GM12878 (cell line): ENCODE measurements around the gene ATP6V0E1. TPM values are rescaled to one million over a fixed set of nuclear protein-coding genes. Genes with fewer than 3 reads are reported as not detected.

Experiments used
- ATAC-seq: fragments of 200-7000 bp; cut with Tn5 transposase; 3 replicates; pipeline ENCODE4 v1.9.1; 2020; ENCODE audit warnings: mild to moderate bottlenecking, moderate library complexity
- BruUV-seq: library from RNA; stranded (reverse); fragments of 400-500 nt; replicated peaks from 2 replicates; lab custom pipeline; 2021; lab: Mats Ljungman, UMichigan
- CTCF ChIA-PET: fragments of 300-600 bp; sonication (Branson Sonifier 250); formaldehyde crosslinking; extraction: SDS; loops from one replicate; lab custom pipeline; 2021; ENCODE audit warnings: inconsistent platforms; lab: Yijun Ruan, JAX
- POLR2A ChIA-PET: fragments of 350-600 bp; formaldehyde crosslinking; extraction: SDS; loops from one replicate; lab custom pipeline; 2021; ENCODE audit warnings: inconsistent platforms; lab: Charles Lee
- RAD21 ChIA-PET: fragments of 300-600 bp; sonication (Branson Sonifier 250); formaldehyde crosslinking; loops from one replicate; lab custom pipeline; 2023; ENCODE audit warnings: antibody characterized with exemption; ENCODE audit not compliant: unreplicated experiment; lab: Charles Lee
- SMC1A ChIA-PET: fragments of 300-600 bp; sonication (Branson Sonifier 250); formaldehyde crosslinking; loops from one replicate; lab custom pipeline; 2023; ENCODE audit not compliant: unreplicated experiment, uncharacterized antibody; lab: Charles Lee
- DNase-seq: peaks from one replicate; pipeline ENCODE4 v3.0.0-alpha.2; 2011; ENCODE audit warnings: low read depth, low spot score
- FAIRE-seq: peaks from 3 replicates; lab custom pipeline; 2011; peaks lifted over from hg19 to GRCh38; lab: Jason Lieb, UNC
- H2AFZ ChIP-seq: 2 replicates; pipeline ENCODE4 v1.6.0; 2011; ENCODE audit warnings: low read depth, low read length, control low read depth; ENCODE audit not compliant: control insufficient read depth
- H3K27ac ChIP-seq: 2 replicates; pipeline ENCODE4 v1.5.1; 2011; ENCODE audit warnings: control low read depth; ENCODE audit not compliant: control insufficient read depth, insufficient read depth
- H3K27me3 ChIP-seq, 2 experiments: replicated peaks in 1 of 2; 2 replicates each; pipeline versions ENCODE4 v1.6.0 to v1.6.1; 2011; ENCODE audit warnings: low read length in 1 of 2; ENCODE audit not compliant: control insufficient read depth in 2 of 2, insufficient read depth in 2 of 2
- H3K36me3 ChIP-seq, 2 experiments: 2 replicates each; pipeline ENCODE4 v1.5.1; 2011; ENCODE audit warnings: low read length in 1 of 2; ENCODE audit not compliant: control insufficient read depth in 2 of 2, insufficient read depth in 2 of 2
- H3K4me1 ChIP-seq: 2 replicates; pipeline ENCODE4 v1.6.1; 2011; ENCODE audit warnings: mild to moderate bottlenecking, low read length, moderate library complexity, mixed read lengths; ENCODE audit not compliant: control insufficient read depth, insufficient read depth
- H3K4me2 ChIP-seq: 2 replicates; pipeline ENCODE4 v1.6.0; 2011; ENCODE audit warnings: control low read depth; ENCODE audit not compliant: control insufficient read depth, insufficient read depth
- H3K4me3 ChIP-seq: fragments of 200-600 bp; sonication (generic); 2 replicates; pipeline ENCODE4 v1.5.1; 2016
- H3K79me2 ChIP-seq: 2 replicates; pipeline ENCODE4 v1.6.0; 2011; ENCODE audit warnings: low read length; ENCODE audit not compliant: control insufficient read depth, insufficient read depth
- H3K9ac ChIP-seq: 2 replicates; pipeline ENCODE4 v1.8.0; 2011; ENCODE audit warnings: low read length, control low read depth, mixed read lengths; ENCODE audit not compliant: control insufficient read depth, insufficient read depth
- H3K9me3 ChIP-seq: replicated peaks from 3 replicates; pipeline ENCODE4 v1.5.1; 2011; ENCODE audit warnings: mild to moderate bottlenecking, low read length; ENCODE audit not compliant: control insufficient read depth, insufficient read depth
- H4K20me1 ChIP-seq: 2 replicates; pipeline ENCODE4 v1.6.0; 2011; ENCODE audit not compliant: control insufficient read depth, insufficient read depth
- ATF7 ChIP-seq: fragments of 450-650 bp; IDR thresholded peaks from 2 replicates; pipeline ENCODE4 v1.6.1; 2016; ENCODE audit warnings: low read depth, mild to moderate bottlenecking
- BCL3 ChIP-seq: IDR thresholded peaks from 2 replicates; pipeline ENCODE4 v1.6.1; 2011; ENCODE audit warnings: borderline replicate concordance, low read depth, mild to moderate bottlenecking, moderate library complexity, low read length; ENCODE audit not compliant: insufficient read depth, poor library complexity, severe bottlenecking
- CBX3 ChIP-seq: fragments of 200-600 bp; sonication (generic); IDR thresholded peaks from 2 replicates; pipeline ENCODE4 v1.6.1; 2016; ENCODE audit warnings: low read depth, borderline replicate concordance
- CHD2 ChIP-seq: IDR thresholded peaks from 2 replicates; pipeline ENCODE4 v1.6.1; 2011; ENCODE audit warnings: low read depth, low read length, improper control_type of control experiment, borderline replicate concordance
- CHD4 ChIP-seq: fragments of 200-600 bp; sonication (generic); IDR thresholded peaks from 2 replicates; pipeline ENCODE4 v1.6.1; 2016; ENCODE audit warnings: mild to moderate bottlenecking
- HDGF ChIP-seq: fragments of 450-650 bp; IDR thresholded peaks from 2 replicates; pipeline ENCODE4 v1.6.1; 2016; ENCODE audit warnings: antibody characterized with exemption
- LARP7 ChIP-seq: fragments of 450-650 bp; IDR thresholded peaks from 2 replicates; pipeline ENCODE4 v1.6.1; 2017; ENCODE audit warnings: mild to moderate bottlenecking
- NRF1 ChIP-seq: conservative IDR thresholded peaks from 2 replicates; pipeline ENCODE4 v1.6.1; 2011; ENCODE audit warnings: mild to moderate bottlenecking, low read depth, low read length, improper control_type of control experiment
- POLR2A ChIP-seq: IDR thresholded peaks from 2 replicates; pipeline ENCODE4 v1.6.1; 2011; ENCODE audit warnings: low read depth, mild to moderate bottlenecking, low read length
- RAD21 ChIP-seq: IDR thresholded peaks from 2 replicates; pipeline ENCODE4 v1.6.1; 2011; ENCODE audit warnings: mild to moderate bottlenecking, low read depth, low read length, moderate library complexity; ENCODE audit not compliant: insufficient read depth
- SRF ChIP-seq, 2 experiments: IDR thresholded peaks; 2 replicates each; pipeline ENCODE4 v1.6.1; 2011; ENCODE audit warnings: low read depth in 2 of 2, low read length in 2 of 2, mild to moderate bottlenecking in 1 of 2, moderate library complexity in 1 of 2
- YBX1 ChIP-seq: fragments of 450-650 bp; IDR thresholded peaks from 2 replicates; pipeline ENCODE4 v1.6.1; 2016; ENCODE audit warnings: antibody characterized with exemption
- YY1 ChIP-seq: IDR thresholded peaks from 2 replicates; pipeline ENCODE4 v1.6.1; 2011; ENCODE audit warnings: low read depth, mild to moderate bottlenecking, low read length
- ZBED1 ChIP-seq: IDR thresholded peaks from 2 replicates; pipeline ENCODE4 v1.6.1; 2016; ENCODE audit warnings: borderline replicate concordance
- ZZZ3 ChIP-seq: IDR thresholded peaks from 2 replicates; pipeline ENCODE4 v1.6.1; 2011; ENCODE audit warnings: low read depth; ENCODE audit not compliant: control insufficient read depth, insufficient read length
- WGBS: methylation state at CpG from one replicate; pipeline ENCODE4 v1.1.6; 2016; ENCODE audit warnings: low lambda C conversion rate; ENCODE audit not compliant: insufficient replicate concordance, insufficient coverage; ENCODE audit errors: missing lambda C conversion rate; 5-methylcytosine and 5-hydroxymethylcytosine counted together
- in situ Hi-C: fragments of 300-500 bp; cut with MboI; formaldehyde crosslinking; loops from 9 replicates; pipeline ENCODE4 v1.14.3; 2018; ENCODE audit warnings: mixed read lengths
- intact Hi-C: fragments of 100-400 bp; cut with micrococcal nuclease; formaldehyde crosslinking; loops from one replicate; pipeline ENCODE4 v1.14.2; 2022; ENCODE audit not compliant: unreplicated experiment
- polyA plus RNA-seq, 11 experiments: library from polyadenylated mRNA; depleted of rRNA in 4 of 11; unstranded in 6 of 11; stranded (reverse) in 5 of 11; fragments of >200 nt; fragmentation: Nextera tagmentation in 4 of 11; fragmentation: Illumina TruSeq in 1 of 11; extraction: Ambion mirVana in 4 of 11; extraction: Trizol in 1 of 11; gene quantifications; 1 replicate in 1 of 11; 2 replicates in 10 of 11; pipeline versions ENCODE4 v1.2.1 to v1.2.3, GENCODE V29; 2011 to 2016; ENCODE audit warnings: inconsistent platforms in 2 of 11, missing spikeins in 2 of 11, low read depth in 1 of 11
- total RNA-seq, 4 experiments: library from RNA; depleted of rRNA in 3 of 4; stranded (reverse); fragments of >200 nt in 3 of 4; fragmentation: Illumina TruSeq in 1 of 4; extraction: Trizol in 1 of 4; gene quantifications; 2 replicates each; pipeline versions ENCODE4 v1.2.1 to v1.2.3, GENCODE V29; 2013 to 2021
- TF ChIP-seq, protein P1 (sequence below), 3 experiments: IDR thresholded peaks in 2 of 3; conservative IDR thresholded peaks in 1 of 3; 2 replicates each; pipeline ENCODE4 v1.5.1; 2011; ENCODE audit warnings: low read depth in 3 of 3, low read length in 3 of 3, mild to moderate bottlenecking in 3 of 3, control low read depth in 2 of 3, moderate library complexity in 2 of 3, inconsistent platforms in 1 of 3, mixed read lengths in 1 of 3; ENCODE audit not compliant: control insufficient read depth in 2 of 3, insufficient read depth in 1 of 3; ENCODE audit errors: extremely low read depth in 1 of 3
- TF ChIP-seq, protein P2 (sequence below): fragments of 450-650 bp; IDR thresholded peaks from 2 replicates; pipeline ENCODE4 v1.6.1; 2017; ENCODE audit warnings: mild to moderate bottlenecking

Gene ATP6V0E1
- total and polyA plus RNA-seq, 10 of the 15 experiments (the other 5 are each of a cell fraction or from before 2014, with no cell fraction given), result 143 to 787 (median 306) TPM

DNA sequence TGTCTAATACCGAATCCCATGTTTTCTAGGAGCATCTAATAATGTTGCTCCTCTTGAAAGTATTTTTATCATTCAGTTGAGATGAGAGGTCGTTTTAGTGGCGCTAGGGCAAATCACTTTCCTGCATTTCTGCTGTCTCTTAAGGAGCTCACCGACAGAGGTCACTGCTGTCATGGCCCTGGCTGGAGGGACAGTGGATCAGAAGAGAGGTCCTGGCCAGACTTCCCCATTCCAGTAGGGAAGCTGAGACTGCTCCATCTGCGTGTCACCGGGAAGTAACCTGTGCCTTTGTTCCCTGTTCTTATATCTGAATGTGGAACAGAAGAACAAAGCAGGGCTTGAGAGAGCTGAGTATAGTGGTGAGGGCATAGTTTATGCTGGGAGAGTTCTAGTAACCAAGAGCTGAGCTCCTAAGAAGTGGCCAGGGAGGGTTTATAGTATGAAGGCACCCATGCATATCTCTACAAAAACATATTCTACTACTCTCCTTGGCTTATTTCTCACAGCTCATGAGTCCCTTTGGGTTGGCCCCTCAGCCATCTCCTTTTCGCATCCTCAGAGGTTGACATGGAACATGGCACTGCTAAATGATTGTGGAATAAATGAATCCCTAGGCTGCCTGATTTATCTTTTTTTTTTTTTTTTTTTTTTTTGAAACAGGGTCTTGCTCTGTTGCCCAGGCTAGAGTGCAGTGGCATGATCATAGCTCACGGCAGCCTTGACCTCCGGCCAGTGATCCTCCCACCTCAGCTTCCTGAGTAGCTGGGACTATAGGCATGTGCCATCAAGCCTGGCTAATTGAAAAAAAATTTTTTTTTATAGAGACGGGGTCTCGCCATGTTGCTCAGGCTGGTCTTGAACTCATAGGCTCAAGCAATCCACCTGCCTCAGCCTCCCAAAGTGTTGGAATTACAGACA lies 27.2 kb downstream of the ATP6V0E1 start:
- ChIA-PET POLR2A (interaction anchor here (0.6 to 3.7 kb wide), 3 partner anchors 24 to 1267 kb away, joined by 3 to 14 read pairs (median 5); no protein-coding TSS in a partner anchor), CTCF (interaction anchor here (0.5 to 1.5 kb wide), 3 partner anchors 26 to 148 kb away, joined by 3 read pairs; no protein-coding TSS in a partner anchor), SMC1A (interaction anchor here (0.6 to 2.0 kb wide), 4 partner anchors 9 to 221 kb away, joined by 3 to 7 read pairs (median 4); no protein-coding TSS in a partner anchor), RAD21 (interaction anchor here (1.0 to 2.4 kb wide), 3 partner anchors 24 to 46 kb away, joined by 3 to 6 read pairs (median 3); partner anchors contain the start of gene ATP6V0E1)
- Histone ChIP-seq H3K79me2 (peaks cover 70% of the 10 kb centered on the region), H3K27ac (peak overlapping the region; percentile 40), H3K9ac (no peak overlapping the region), H2AFZ (no peak overlapping the region), H3K4me3 (no peak overlapping the region), H3K27me3 (no peaks in the 10 kb centered on the region), H4K20me1 (peaks cover 3% of the 10 kb centered on the region), H3K9me3 (no peaks in the 10 kb centered on the region), H3K4me1 (peaks cover 12% of the 10 kb centered on the region), H3K4me2 (no peak overlapping the region), H3K36me3 (peaks cover 0 to 13% of the 10 kb centered on the region in 2 experiments; a peak in 2 of 4 replicates)
- BruUV-seq, result no TSS peak
- ATAC-seq (no peak; the same call in 2 of the 3 replicates), DNase-seq (no peak), FAIRE-seq (no peak)
- intact Hi-C loops (no loop called here), in situ Hi-C loops (no loop called here)
- TF ChIP-seq YY1 (no peak), CBX3 (no peak), POLR2A (no peak), ATF7 (no peak), RAD21 (peak; percentile 43; the same call in 1 of the 2 replicates), LARP7 (no peak), ZZZ3 (no peak), HDGF (no peak), CHD4 (no peak), NRF1 (no peak), BCL3 (no peak), SRF (IDR thresholded peaks at IDR 0.05; ENCODE audit: low read depth in 2 of 2, low read length in 2 of 2) (no peak), ZBED1 (no peak), YBX1 (no peak), CHD2 (no peak)
- TF ChIP-seq, protein P1, sequence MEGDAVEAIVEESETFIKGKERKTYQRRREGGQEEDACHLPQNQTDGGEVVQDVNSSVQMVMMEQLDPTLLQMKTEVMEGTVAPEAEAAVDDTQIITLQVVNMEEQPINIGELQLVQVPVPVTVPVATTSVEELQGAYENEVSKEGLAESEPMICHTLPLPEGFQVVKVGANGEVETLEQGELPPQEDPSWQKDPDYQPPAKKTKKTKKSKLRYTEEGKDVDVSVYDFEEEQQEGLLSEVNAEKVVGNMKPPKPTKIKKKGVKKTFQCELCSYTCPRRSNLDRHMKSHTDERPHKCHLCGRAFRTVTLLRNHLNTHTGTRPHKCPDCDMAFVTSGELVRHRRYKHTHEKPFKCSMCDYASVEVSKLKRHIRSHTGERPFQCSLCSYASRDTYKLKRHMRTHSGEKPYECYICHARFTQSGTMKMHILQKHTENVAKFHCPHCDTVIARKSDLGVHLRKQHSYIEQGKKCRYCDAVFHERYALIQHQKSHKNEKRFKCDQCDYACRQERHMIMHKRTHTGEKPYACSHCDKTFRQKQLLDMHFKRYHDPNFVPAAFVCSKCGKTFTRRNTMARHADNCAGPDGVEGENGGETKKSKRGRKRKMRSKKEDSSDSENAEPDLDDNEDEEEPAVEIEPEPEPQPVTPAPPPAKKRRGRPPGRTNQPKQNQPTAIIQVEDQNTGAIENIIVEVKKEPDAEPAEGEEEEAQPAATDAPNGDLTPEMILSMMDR (IDR thresholded peaks at IDR 0.05 in 2 of 3, conservative IDR thresholded peaks at IDR 0.05 in 1 of 3; ENCODE audit: control insufficient read depth in 2 of 3, extremely low read depth in 1 of 3, insufficient read depth in 1 of 3, low read depth in 3 of 3, low read length in 3 of 3), result peak in 2 of 3 experiments; percentile 15 to 18; a peak in 3 of 6 replicates
- TF ChIP-seq, protein P2, sequence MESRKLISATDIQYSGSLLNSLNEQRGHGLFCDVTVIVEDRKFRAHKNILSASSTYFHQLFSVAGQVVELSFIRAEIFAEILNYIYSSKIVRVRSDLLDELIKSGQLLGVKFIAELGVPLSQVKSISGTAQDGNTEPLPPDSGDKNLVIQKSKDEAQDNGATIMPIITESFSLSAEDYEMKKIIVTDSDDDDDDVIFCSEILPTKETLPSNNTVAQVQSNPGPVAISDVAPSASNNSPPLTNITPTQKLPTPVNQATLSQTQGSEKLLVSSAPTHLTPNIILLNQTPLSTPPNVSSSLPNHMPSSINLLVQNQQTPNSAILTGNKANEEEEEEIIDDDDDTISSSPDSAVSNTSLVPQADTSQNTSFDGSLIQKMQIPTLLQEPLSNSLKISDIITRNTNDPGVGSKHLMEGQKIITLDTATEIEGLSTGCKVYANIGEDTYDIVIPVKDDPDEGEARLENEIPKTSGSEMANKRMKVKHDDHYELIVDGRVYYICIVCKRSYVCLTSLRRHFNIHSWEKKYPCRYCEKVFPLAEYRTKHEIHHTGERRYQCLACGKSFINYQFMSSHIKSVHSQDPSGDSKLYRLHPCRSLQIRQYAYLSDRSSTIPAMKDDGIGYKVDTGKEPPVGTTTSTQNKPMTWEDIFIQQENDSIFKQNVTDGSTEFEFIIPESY, result no peak
- 87% methylated on average over 11 of the region's 11 CpGs for WGBS
